PFSK-1 (cell line): ENCODE measurements around the gene CRIP2.

Experiments
- FOXP2 ChIP-seq: optimal IDR thresholded peaks from 2 replicates; pipeline ENCODE3; 2011; ENCODE audit warnings: borderline replicate concordance, control low read depth, inconsistent platforms; ENCODE audit not compliant: insufficient read depth; ENCODE audit errors: extremely low read length, extremely low read depth
- POLR2AphosphoS5 ChIP-seq: IDR thresholded peaks from 2 replicates; pipeline ENCODE4 v1.6.1; 2012; ENCODE audit warnings: low read depth, mild to moderate bottlenecking, control low read depth, low read length, moderate library complexity
- SIN3A ChIP-seq: IDR thresholded peaks from 2 replicates; pipeline ENCODE4 v1.6.1; 2012; ENCODE audit warnings: mild to moderate bottlenecking, low read length, moderate library complexity, borderline replicate concordance; ENCODE audit not compliant: insufficient read depth
- TAF1 ChIP-seq: IDR thresholded peaks from 2 replicates; pipeline ENCODE4 v1.6.1; 2012; ENCODE audit warnings: low read length, control low read depth, borderline replicate concordance; ENCODE audit not compliant: insufficient read depth
- TF ChIP-seq, protein P1 (sequence below), 2 experiments: IDR thresholded peaks; 2 replicates each; pipeline versions ENCODE4 v1.6.1 to v1.8.0; 2011 to 2012; ENCODE audit warnings: low read depth in 2 of 2, low read length in 2 of 2, control low read depth in 1 of 2, inconsistent platforms in 1 of 2, mild to moderate bottlenecking in 1 of 2, moderate library complexity in 1 of 2; ENCODE audit not compliant: insufficient read depth in 1 of 2

CRIP2 gene

DNA sequence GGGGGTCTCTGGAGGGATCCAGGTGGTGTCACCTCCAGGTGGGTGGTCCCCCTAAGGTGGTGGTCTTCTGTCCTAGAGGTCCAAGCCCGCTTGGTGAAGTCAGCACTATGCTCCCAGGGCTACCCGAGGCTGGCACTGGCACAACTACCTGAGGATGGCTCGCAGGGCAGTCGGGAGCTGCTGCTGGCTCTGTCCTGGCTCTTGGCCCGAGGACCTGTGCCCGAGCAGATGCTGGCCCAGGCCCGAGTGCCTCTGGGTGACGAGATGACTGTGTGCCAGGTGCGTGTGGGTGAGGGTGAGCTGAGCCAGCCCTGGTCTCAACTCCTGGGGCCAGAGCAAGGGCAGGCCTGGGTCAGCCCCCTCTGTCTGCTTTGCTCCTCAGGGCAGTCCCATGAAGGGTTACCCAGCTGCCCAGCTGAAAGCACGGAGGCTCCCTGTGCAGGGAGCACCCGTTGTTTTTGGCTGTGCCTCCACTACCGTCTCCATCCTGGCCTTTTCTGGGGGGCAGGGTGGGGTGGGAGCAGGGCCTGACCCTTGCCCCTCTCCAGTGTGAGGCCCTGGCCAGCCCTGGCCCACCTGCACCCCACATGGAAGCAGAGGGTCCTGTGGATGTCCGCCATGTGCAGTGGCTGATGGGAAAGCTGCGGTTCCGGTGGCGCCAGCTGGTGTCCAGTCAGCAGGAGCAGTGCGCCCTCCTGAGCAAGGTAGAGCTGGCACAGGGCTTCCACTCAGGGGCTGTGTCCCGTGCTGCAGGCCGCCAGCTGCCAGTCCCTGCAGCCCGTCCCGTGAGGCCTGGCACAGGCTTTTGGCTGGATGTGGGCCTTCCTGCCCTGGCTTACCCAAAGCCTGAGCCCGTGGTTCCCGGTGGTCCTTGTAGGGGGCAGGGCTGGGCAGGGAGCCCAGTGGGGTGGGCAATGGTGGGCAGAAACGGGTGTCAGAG lies 17.7 kb downstream of the CRIP2 start:
- TF ChIP-seq TAF1 (no peak), FOXP2 (no peak), POLR2AphosphoS5 (no peak), SIN3A (no peak)
- TF ChIP-seq, protein P1, sequence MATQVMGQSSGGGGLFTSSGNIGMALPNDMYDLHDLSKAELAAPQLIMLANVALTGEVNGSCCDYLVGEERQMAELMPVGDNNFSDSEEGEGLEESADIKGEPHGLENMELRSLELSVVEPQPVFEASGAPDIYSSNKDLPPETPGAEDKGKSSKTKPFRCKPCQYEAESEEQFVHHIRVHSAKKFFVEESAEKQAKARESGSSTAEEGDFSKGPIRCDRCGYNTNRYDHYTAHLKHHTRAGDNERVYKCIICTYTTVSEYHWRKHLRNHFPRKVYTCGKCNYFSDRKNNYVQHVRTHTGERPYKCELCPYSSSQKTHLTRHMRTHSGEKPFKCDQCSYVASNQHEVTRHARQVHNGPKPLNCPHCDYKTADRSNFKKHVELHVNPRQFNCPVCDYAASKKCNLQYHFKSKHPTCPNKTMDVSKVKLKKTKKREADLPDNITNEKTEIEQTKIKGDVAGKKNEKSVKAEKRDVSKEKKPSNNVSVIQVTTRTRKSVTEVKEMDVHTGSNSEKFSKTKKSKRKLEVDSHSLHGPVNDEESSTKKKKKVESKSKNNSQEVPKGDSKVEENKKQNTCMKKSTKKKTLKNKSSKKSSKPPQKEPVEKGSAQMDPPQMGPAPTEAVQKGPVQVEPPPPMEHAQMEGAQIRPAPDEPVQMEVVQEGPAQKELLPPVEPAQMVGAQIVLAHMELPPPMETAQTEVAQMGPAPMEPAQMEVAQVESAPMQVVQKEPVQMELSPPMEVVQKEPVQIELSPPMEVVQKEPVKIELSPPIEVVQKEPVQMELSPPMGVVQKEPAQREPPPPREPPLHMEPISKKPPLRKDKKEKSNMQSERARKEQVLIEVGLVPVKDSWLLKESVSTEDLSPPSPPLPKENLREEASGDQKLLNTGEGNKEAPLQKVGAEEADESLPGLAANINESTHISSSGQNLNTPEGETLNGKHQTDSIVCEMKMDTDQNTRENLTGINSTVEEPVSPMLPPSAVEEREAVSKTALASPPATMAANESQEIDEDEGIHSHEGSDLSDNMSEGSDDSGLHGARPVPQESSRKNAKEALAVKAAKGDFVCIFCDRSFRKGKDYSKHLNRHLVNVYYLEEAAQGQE (IDR thresholded peaks at IDR 0.05; ENCODE audit: insufficient read depth in 1 of 2, low read depth in 2 of 2, low read length in 2 of 2): no peak

DNA sequence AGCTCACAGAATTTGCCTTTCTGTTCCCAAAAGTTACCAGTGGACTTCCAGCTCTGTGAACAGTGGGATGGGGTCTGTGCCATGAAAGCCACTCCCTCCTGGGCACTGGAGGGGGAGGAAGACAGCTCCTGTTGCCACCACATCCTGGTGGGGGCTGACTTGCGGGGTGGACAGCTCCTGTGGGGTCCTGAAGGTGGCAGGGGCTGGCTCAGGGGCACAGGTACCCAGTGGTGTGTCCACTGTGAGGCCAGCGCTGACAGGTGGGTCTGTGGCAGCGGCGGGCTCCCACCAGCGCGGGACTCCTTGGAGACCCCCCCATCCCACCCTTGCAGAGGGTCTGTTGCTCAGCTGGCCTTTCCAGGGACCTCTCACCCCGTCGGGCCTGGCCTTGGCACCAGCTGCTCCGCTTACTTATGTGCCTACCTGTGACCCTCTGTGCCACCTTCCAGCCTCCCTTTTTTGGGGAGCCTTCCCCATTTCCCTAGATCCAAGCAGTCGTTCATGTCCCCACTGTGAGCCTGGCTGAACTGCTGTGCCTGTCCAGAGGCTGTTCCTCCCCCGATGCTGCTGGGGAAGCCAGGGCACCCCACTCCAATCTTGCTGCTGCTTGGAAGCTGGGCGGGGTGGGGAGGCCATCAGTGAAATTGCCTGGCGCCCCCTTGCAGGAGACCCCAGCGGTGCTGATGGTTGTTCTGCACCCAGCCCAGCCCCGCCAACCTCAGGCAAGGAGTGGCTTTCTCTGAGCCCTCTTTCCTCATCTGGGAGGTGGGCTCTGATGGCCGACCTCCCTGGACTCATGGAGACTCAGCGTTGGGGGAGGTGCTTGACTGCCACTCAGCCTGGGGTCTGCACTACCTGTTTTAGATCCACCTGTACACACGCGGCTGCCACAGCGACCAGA lies 18.6 kb downstream of the CRIP2 start:
- TF ChIP-seq SIN3A: no peak
- TF ChIP-seq POLR2AphosphoS5: no peak
- no peak for TF ChIP-seq TAF1
- TF ChIP-seq, protein P1 (IDR thresholded peaks at IDR 0.05; ENCODE audit: insufficient read depth in 1 of 2, low read depth in 2 of 2, low read length in 2 of 2): no peak
- no peak for TF ChIP-seq FOXP2

DNA sequence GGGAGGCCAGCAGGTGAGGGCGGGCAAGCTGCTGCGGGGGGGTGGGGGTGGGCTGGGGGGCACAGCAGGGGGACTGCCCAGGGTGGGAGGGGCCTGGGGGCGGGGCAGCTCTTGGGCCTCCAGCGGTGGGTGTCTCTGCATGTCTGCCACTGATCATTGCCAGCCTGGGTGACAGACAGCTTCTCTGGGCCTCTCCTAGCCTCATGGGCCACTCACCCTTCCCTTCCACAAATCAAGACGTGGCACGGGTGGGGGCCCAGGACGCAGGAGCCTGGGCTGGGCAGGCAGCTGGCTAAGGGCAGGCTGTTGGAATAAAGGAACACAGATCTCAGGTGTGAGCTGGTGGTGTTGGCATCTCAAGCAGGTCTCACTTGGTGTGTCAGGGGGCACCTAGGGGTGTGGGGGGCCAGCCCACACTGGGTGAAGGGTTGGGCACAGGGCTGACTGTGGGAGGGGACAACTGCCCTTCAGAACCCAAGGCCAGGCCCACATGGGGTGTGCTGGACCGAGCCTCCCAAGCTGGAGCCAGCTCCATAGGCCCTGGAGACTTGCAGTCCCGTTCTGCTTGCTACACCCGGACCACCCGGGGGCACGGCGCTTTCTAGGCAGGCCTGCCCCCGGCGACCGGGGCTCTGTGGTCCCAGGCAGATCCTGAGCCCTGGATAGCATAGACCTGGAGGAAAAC lies 19.4 kb downstream of the CRIP2 start:
- TF ChIP-seq POLR2AphosphoS5: no peak
- TF ChIP-seq SIN3A: no peak
- TF ChIP-seq, protein P1 (IDR thresholded peaks at IDR 0.05; ENCODE audit: insufficient read depth in 1 of 2, low read depth in 2 of 2, low read length in 2 of 2): no peak
- TF ChIP-seq TAF1: no peak
- no peak for TF ChIP-seq FOXP2

DNA sequence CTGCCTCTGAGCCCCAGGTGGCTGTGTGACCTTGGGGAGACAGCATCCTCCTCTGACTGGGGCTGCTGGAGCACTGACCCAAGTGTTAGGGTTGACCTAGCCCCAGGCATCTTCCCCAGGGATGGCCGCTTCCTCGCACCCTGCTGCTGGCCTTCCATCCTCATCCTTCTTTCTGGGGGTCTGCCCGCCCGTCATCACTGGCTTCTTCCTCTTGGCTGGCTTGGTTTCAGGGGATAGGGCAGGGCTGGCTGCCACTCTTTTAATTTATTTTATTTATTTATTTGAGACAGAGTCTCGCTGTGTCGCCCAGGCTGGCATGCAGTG lies 19.9 kb downstream of the CRIP2 start:
- TF ChIP-seq, protein P1 (IDR thresholded peaks at IDR 0.05; ENCODE audit: insufficient read depth in 1 of 2, low read depth in 2 of 2, low read length in 2 of 2): no peak
- TF ChIP-seq FOXP2: no peak
- no peak for TF ChIP-seq SIN3A
- TF ChIP-seq TAF1: no peak
- no peak for TF ChIP-seq POLR2AphosphoS5
